Activated CD8-positive, alpha-beta memory T cell treated with anti-CD3 and anti-CD28 coated beads, Interleukin-2, amount 50 U/mL, for 4 hours (primary cell): ENCODE data around the gene OR4C12.
"Not testable (repeated sequence)": the region's sequence is repeated elsewhere in the genome, so short reads cannot be mapped to it uniquely, and the experiment has no call there.

ENCODE experiments used
- DNase-seq: peaks from one replicate; pipeline ENCODE4 v3.0.0-alpha.2; 2020

The OR4C12 gene

DNA sequence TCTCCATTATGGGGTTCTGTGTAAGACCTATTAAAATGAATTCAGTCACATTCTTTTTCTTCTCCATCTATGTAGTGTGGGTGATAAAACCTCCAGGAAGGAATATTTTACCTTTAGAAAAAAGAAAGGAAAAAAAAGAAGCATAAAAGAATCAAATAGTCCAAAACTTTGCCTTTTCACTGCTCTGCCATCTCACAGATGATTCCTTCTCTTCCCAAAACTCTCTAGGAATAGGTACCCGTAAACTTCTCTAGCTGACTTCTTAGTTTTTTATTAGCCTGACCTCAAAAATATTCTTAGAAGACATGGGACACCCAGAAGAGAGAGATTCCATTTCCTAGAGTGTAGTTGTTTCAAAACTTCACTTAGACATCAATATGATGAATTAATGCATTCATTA lies at the start of gene OR4C12:
Gene OR4C12, minus strand, starts transcription at position 101 of the 400 bp plus-strand sequence. Its CDS starts 34 bp downstream, at position 67.
- not testable (repeated sequence) for DNase-seq

DNA sequence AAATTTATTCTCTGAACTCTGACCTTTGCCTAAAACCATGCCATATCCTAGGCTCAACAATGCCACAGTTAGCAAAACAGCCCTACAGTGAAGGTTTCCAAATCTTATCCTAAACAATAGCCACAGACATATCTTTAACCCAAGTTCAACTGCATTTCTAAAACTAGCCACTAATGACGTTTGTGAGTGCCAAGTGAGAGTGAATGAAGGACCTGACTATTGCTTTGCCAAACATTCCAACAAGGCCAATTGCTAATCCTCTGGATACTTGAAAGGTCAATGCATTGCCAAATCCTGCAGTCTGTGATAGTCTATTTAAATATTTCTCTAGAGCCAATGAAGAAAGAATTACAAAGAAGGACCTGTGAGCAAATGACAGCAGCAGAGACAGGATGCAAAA lies 47.9 kb upstream of the OR4C12 start:
- DNase-seq = no peak

- DNase-seq = no peak
Observed at GRCh38 chr11:49995565-49995964, 13.2 kb upstream of the OR4C12 start.

DNA sequence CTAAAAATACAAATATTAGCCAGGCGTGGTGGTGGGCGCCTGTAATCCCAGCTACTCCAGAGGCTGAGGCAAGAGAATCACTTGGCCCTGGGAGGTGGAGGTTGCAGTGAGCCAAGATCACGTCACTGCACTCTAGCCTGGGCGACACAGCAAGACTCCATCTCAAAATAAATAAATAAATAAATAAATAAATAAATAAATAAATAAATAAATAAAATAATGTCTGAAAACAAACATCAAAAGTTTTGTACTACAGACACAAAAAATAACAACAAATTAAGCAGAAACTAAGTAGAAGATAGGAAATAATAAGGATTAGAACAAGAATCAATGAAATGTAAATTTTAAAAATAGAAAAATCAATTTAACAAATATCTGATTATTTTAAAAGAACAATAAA lies 8.9 kb downstream of the OR4C12 start:
- DNase-seq = not testable (repeated sequence)

GRCh38 chr11:49952091-49952490 lies 30.2 kb downstream of the OR4C12 start, which contains the start of gene OR4C13:
OR4C13 (plus strand) TSS chr11:49952391; CDS start chr11:49952423, 32 bp downstream.
- no peak for DNase-seq

- DNase-seq = not testable (repeated sequence)
Observed at GRCh38 chr11:49948701-49949100, 33.6 kb downstream of the OR4C12 start.
